ENCODE measurements around the gene SPATA9.

SPATA9 gene

DNA sequence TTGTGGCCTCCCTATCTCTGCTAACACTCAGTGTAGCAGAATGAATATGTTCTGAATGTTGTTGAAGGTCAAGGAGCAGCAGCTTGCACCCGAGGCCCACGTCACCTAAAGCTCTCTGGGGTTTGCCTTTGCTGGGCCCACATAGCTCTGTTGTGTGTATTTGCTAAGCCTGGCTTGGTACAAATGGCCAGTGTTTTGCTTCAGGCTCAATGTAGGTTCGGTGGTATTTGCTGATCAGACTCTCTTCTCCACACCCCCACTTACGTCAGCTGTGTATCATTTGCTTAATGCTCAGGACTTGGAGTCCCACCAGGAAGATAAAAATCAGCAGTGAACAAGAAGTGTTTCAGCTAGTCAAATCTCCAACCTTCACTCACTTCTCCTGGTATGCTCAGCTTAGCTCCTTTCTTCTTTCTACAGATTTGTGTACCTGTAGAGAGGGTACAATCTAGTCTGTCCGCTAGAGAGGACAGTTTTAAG is 41.0 kb downstream of the SPATA9 start:
- no CpG with 5 or more reads among the region's 5 CpGs for WGBS (ENCODE audit: extremely low coverage, insufficient coverage, insufficient read length)
- Histone ChIP-seq H3K23ac (ENCODE audit: low read length) (no peak overlapping the region), H4K91ac (ENCODE audit: low read depth, low read length) (no peak overlapping the region), H3K4me2 (ENCODE audit: low read length) (no peak overlapping the region), H2BK5ac (ENCODE audit: low read depth, low read length, poor library complexity) (no peak overlapping the region), H4K8ac (ENCODE audit: low read depth, low read length) (no peak overlapping the region), H2AK5ac (ENCODE audit: low read length) (no peak overlapping the region), H4K12ac (ENCODE audit: low read depth, low read length) (no peak overlapping the region), H3K18ac (ENCODE audit: low read length) (no peak overlapping the region), H2BK12ac (ENCODE audit: low read length) (no peak overlapping the region), H3K14ac (ENCODE audit: low read length) (no peak overlapping the region), H3K9ac (ENCODE audit: low read length) (no peak overlapping the region), H3K79me1 (ENCODE audit: low read length) (peaks cover 2% of the 10 kb centered on the region), H2AFZ (ENCODE audit: insufficient read depth, low read length, poor library complexity) (no peak overlapping the region), H3K4ac (ENCODE audit: low read depth, low read length) (no peak overlapping the region), H3K4me1 (ENCODE audit: control insufficient read depth in 1 of 2, insufficient read depth in 2 of 2, low read length in 2 of 2) (no peaks in the 10 kb centered on the region), H3K79me2 (ENCODE audit: control insufficient read depth, insufficient read depth, low read length, poor library complexity) (no peaks in the 10 kb centered on the region), H3K36me3 (ENCODE audit: control insufficient read depth in 1 of 2, insufficient read depth in 2 of 2, low read length in 2 of 2) (no peaks in the 10 kb centered on the region), H2BK120ac (ENCODE audit: insufficient read depth, low read length, poor library complexity) (no peak overlapping the region), H3K27ac (ENCODE audit: low read depth, low read length) (no peak overlapping the region), H3K9me3 (ENCODE audit: insufficient read depth, low read depth, low read length) (no peaks in the 10 kb centered on the region), H3K27me3 (ENCODE audit: insufficient read depth, low read length) (no peaks in the 10 kb centered on the region), H3K4me3 (ENCODE audit: low read depth, low read length) (no peak overlapping the region)
- no peak for DNase-seq

DNA sequence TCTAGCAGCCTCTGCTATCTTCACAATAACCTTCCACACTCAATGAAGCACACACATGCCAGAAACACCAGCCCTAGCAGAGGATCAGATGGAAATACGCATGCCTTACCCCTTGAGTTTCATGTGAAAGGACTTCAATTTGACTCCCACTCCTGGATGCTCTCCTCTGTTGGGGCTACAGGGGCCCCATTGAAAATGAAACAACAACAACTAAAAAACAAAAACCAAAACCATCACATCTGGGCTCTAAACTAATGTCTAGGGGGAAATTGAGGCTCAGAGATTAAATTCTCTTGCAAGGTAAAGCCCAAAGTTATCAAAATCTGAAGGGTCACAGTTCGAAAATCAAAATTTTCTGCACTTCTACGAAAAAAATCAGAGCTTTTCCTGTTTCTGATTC is 44.2 kb downstream of the SPATA9 start:
- Histone ChIP-seq H3K18ac (ENCODE audit: low read length) (no peak overlapping the region), H3K4me1 (ENCODE audit: control insufficient read depth in 1 of 2, insufficient read depth in 2 of 2, low read length in 2 of 2) (no peaks in the 10 kb centered on the region), H4K8ac (ENCODE audit: low read depth, low read length) (no peak overlapping the region), H3K27ac (ENCODE audit: low read depth, low read length) (no peak overlapping the region), H3K79me2 (ENCODE audit: control insufficient read depth, insufficient read depth, low read length, poor library complexity) (no peaks in the 10 kb centered on the region), H2AFZ (ENCODE audit: insufficient read depth, low read length, poor library complexity) (no peak overlapping the region), H3K9ac (ENCODE audit: low read length) (no peak overlapping the region), H3K79me1 (ENCODE audit: low read length) (no peaks in the 10 kb centered on the region), H2AK5ac (ENCODE audit: low read length) (no peak overlapping the region), H2BK120ac (ENCODE audit: insufficient read depth, low read length, poor library complexity) (no peak overlapping the region), H4K12ac (ENCODE audit: low read depth, low read length) (no peak overlapping the region), H3K23ac (ENCODE audit: low read length) (no peak overlapping the region), H4K91ac (ENCODE audit: low read depth, low read length) (no peak overlapping the region), H3K27me3 (ENCODE audit: insufficient read depth, low read length) (no peaks in the 10 kb centered on the region), H3K4me3 (ENCODE audit: low read depth, low read length) (no peak overlapping the region), H3K36me3 (ENCODE audit: control insufficient read depth in 1 of 2, insufficient read depth in 2 of 2, low read length in 2 of 2) (no peaks in the 10 kb centered on the region), H3K14ac (ENCODE audit: low read length) (no peak overlapping the region), H3K9me3 (ENCODE audit: insufficient read depth, low read depth, low read length) (no peaks in the 10 kb centered on the region), H3K4me2 (ENCODE audit: low read length) (no peak overlapping the region), H3K4ac (ENCODE audit: low read depth, low read length) (no peak overlapping the region), H2BK12ac (ENCODE audit: low read length) (no peak overlapping the region), H2BK5ac (ENCODE audit: low read depth, low read length, poor library complexity) (no peak overlapping the region)
- no CpG with 5 or more reads among the region's 3 CpGs for WGBS (ENCODE audit: extremely low coverage, insufficient coverage, insufficient read length)
- DNase-seq = no peak

DNA sequence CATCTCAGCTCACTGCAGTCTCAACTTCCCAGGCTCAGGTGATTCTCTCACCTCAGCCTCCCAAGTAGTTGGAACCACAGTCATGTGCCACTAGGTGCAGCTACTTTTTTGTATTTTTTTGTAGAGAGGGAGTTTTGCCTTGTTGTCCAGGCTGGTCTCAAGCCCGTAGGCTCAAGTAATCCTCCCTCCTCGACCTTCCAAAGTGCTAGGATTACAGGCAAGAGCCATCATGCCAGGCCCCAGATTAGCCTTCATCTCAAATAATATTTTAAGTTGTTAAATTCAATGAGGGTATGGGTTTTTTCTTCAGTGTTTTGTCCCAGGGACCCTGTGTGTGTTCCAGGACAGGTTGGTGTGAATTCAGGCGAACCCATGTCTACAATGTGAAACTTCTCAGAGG is 48.7 kb downstream of the SPATA9 start:
- H3K36me3 ChIP-seq (ENCODE audit: control insufficient read depth in 1 of 2, insufficient read depth in 2 of 2, low read length in 2 of 2) = no peaks in the 10 kb centered on the region
- H2BK120ac ChIP-seq (ENCODE audit: insufficient read depth, low read length, poor library complexity) = no peak overlapping the region
- no peak overlapping the region for H2BK12ac ChIP-seq (ENCODE audit: low read length)
- H3K14ac ChIP-seq (ENCODE audit: low read length) = no peak overlapping the region
- WGBS (ENCODE audit: extremely low coverage, insufficient coverage, insufficient read length) = no CpG with 5 or more reads among the region's 3 CpGs
- H3K4me3 ChIP-seq (ENCODE audit: low read depth, low read length) = no peak overlapping the region
- H3K27me3 ChIP-seq (ENCODE audit: insufficient read depth, low read length) = no peaks in the 10 kb centered on the region
- H3K4me2 ChIP-seq (ENCODE audit: low read length) = no peak overlapping the region
- DNase-seq = no peak
- H3K4ac ChIP-seq (ENCODE audit: low read depth, low read length) = no peak overlapping the region
- H3K27ac ChIP-seq (ENCODE audit: low read depth, low read length) = no peak overlapping the region
- H4K12ac ChIP-seq (ENCODE audit: low read depth, low read length) = no peak overlapping the region
- H3K79me2 ChIP-seq (ENCODE audit: control insufficient read depth, insufficient read depth, low read length, poor library complexity) = no peaks in the 10 kb centered on the region
- no peaks in the 10 kb centered on the region for H3K79me1 ChIP-seq (ENCODE audit: low read length)
- no peak overlapping the region for H2BK5ac ChIP-seq (ENCODE audit: low read depth, low read length, poor library complexity)
- H3K9me3 ChIP-seq (ENCODE audit: insufficient read depth, low read depth, low read length) = no peaks in the 10 kb centered on the region
- no peak overlapping the region for H4K91ac ChIP-seq (ENCODE audit: low read depth, low read length)
- no peak overlapping the region for H3K18ac ChIP-seq (ENCODE audit: low read length)
- H3K4me1 ChIP-seq (ENCODE audit: control insufficient read depth in 1 of 2, insufficient read depth in 2 of 2, low read length in 2 of 2) = no peaks in the 10 kb centered on the region
- H2AFZ ChIP-seq (ENCODE audit: insufficient read depth, low read length, poor library complexity) = no peak overlapping the region
- no peak overlapping the region for H2AK5ac ChIP-seq (ENCODE audit: low read length)
- H3K9ac ChIP-seq (ENCODE audit: low read length) = no peak overlapping the region
- no peak overlapping the region for H3K23ac ChIP-seq (ENCODE audit: low read length)
- H4K8ac ChIP-seq (ENCODE audit: low read depth, low read length) = no peak overlapping the region

DNA sequence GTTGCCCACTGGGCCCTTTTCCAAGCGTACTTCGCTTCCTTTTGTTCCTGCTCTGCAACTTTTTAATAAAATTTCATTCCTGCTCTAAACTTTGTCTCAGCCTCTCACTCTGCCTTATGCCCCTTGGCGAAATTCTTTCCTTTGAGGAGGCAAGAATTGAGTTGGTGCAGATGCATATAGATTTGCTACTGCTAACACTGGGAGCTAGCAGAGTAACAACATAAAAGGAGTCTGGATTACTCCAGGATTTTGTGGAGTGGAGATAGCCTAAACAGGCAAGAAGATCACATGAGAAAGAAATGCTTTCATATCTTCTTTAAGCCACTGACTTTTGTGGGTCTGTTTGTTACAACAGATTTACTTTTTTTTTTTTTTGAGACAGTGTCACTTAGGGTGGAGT is 49.1 kb downstream of the SPATA9 start:
- Histone ChIP-seq H3K18ac (ENCODE audit: low read length) (no peak overlapping the region), H3K36me3 (ENCODE audit: control insufficient read depth in 1 of 2, insufficient read depth in 2 of 2, low read length in 2 of 2) (no peaks in the 10 kb centered on the region), H3K27me3 (ENCODE audit: insufficient read depth, low read length) (no peaks in the 10 kb centered on the region), H3K4me3 (ENCODE audit: low read depth, low read length) (no peak overlapping the region), H2AFZ (ENCODE audit: insufficient read depth, low read length, poor library complexity) (no peak overlapping the region), H2BK120ac (ENCODE audit: insufficient read depth, low read length, poor library complexity) (no peak overlapping the region), H3K9me3 (ENCODE audit: insufficient read depth, low read depth, low read length) (peaks cover 2% of the 10 kb centered on the region), H3K79me1 (ENCODE audit: low read length) (no peaks in the 10 kb centered on the region), H3K9ac (ENCODE audit: low read length) (no peak overlapping the region), H3K4me2 (ENCODE audit: low read length) (no peak overlapping the region), H4K12ac (ENCODE audit: low read depth, low read length) (no peak overlapping the region), H3K4me1 (ENCODE audit: control insufficient read depth in 1 of 2, insufficient read depth in 2 of 2, low read length in 2 of 2) (no peaks in the 10 kb centered on the region), H4K8ac (ENCODE audit: low read depth, low read length) (no peak overlapping the region), H3K27ac (ENCODE audit: low read depth, low read length) (no peak overlapping the region), H2BK12ac (ENCODE audit: low read length) (no peak overlapping the region), H3K23ac (ENCODE audit: low read length) (no peak overlapping the region), H4K91ac (ENCODE audit: low read depth, low read length) (no peak overlapping the region), H3K79me2 (ENCODE audit: control insufficient read depth, insufficient read depth, low read length, poor library complexity) (no peaks in the 10 kb centered on the region), H2AK5ac (ENCODE audit: low read length) (no peak overlapping the region), H3K4ac (ENCODE audit: low read depth, low read length) (no peak overlapping the region), H2BK5ac (ENCODE audit: low read depth, low read length, poor library complexity) (no peak overlapping the region), H3K14ac (ENCODE audit: low read length) (no peak overlapping the region)
- WGBS (ENCODE audit: extremely low coverage, insufficient coverage, insufficient read length) = no CpG with 5 or more reads among the region's 3 CpGs
- DNase-seq = peak in 1 of 2 donors; percentile 31

Measured in trophoblast cell (in vitro differentiated cells and primary cell).